HG02938 (cell line): ENCODE data around the gene KIF26A.

Experiments
- ATAC-seq: cut with Tn5 transposase; IDR thresholded peaks from one replicate; pipeline ENCODE4 v1.9.1; 2021; ENCODE audit warnings: mild to moderate bottlenecking, moderate library complexity; ENCODE audit not compliant: unreplicated experiment

The KIF26A gene

GRCh38 chr14:104112113-104112505, 26.3 kb upstream of the KIF26A start:
- ATAC-seq, result no peak

DNA sequence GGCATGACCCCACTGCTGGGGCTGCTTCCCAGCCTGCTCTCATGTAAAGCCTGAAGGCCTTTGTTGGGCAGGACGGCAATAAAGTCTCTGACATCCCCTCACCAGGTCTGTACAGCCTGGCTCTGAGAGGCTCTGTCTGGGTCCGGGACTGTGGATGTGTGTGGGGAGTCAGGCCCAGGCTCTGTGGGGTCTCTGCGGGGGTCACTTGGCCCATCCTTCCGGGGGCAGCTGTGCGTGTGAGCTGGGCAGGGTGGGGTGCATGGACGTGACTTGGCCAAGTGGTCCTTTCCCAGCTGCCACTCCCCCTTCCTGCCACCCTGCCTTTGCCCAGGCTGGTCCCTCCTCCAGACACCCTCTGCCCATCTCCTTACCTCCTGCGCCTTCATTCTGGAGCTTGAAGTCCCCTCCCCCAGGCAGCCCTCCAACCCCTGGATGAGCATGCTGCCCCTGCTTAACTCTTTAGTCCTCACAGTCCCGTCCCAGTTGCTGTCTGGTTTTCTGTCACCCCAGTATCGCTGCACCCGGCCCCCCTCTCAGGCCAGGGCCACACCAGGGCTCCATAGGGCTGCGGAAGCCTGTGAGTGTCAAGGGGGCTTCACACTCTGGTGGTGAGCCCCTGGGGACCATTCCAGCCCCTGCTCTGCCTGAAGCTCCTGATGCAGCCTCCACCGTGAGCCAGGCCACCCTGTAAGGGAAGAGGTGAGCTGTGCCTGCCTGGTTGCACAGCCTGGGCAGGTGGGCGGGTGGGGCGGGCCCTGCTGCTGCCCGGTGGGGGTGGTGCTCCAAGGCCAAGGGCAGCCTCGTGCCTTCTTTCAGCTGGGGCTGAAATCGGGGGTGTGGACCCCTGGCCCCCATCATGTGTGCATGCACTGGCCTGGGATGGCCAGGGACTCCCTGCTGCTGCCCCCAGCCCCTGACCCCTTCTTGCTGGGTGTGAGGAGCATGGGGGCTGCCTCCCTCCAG, 25.5 kb upstream of the KIF26A start:
- no peak for ATAC-seq

GRCh38 chr14:104113631-104114420, 24.6 kb upstream of the KIF26A start:
- ATAC-seq, result no peak

DNA sequence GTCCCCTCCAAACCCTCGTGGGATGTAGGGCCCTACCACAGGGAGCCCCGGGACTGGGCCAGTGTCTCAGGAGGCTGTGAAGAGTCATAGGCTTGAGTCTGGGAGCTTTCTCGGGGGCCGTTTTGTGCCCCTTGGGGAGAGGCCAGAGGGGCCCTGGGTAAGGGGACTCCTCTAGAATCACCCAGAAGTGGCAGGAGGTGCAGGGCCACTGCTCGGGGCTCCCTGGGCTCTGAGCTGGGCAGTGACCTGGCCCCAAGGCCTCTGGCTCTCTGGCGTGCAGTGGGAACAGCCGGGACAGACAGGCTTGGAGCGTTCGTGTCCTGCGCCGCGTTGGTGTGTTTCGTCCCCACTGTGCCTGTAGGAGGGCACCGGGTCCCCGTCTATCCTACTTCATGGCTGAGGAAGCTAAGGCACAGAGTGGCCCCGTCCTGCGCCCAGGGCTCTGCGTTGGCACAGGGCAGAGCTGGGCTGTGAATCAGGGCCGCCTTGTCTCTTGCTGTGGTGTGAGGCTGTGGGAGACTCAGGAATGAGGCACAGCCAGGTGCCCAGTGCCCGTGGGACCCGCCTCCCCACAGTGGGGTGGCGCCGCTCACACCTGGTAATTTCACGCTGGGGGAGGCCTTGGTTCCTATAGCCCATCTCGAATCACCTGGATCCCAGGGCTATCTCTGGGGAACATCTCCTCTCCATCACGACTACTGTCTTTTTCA, 23.8 kb upstream of the KIF26A start:
- no peak for ATAC-seq

DNA sequence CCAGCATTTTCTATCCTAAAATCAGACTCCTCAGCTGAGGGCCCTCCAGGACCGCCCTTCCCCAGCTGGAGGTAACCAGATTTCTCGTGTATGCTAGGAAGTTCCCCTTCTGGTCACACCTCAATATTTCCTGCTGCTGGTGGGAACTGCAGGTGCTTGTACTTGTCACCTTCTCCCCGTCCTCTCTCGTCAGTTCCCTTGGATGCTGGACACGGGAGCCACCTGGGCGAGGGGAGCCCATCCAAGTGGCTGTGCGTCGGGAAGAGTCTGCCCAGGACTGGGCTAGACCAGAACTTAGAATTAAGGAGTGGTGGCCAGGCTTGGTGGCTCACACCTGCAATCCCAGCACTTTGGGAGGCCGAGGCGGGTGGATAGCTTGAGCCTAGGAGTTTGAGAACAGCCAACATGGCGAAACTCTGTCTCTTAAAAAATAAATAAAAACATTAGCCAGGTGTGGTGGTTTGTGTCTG, 23.2 kb upstream of the KIF26A start:
- no peak for ATAC-seq

- ATAC-seq, result no peak
Measured at GRCh38 chr14:104115691-104116287, 22.6 kb upstream of the KIF26A start.

DNA sequence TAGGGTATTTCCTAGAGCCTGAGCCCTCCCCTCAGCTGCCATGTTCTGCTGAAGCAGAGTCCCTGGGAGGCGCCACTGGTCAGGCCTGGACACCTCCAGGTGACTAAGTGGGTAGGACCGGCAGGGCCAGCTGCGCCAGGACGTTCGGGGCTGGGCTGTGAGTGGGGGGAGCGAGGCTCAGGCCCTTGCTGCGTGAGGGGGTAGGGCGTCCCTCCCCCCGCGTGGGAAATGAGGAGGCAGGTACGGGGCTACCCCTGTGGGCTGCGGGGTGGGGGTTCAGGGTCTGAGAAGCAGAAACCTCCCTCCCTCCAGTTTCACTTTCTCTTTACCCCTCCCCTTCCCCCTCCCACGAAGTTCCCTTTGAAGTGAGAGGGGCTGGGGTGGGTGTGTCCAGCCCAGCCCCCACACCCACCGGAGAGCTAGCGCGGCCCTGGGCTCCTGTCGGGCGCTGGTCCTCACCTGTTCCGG, 22.1 kb upstream of the KIF26A start:
- ATAC-seq, result no peak

GRCh38 chr14:104116756-104117340, 21.5 kb upstream of the KIF26A start:
- ATAC-seq, result no peak

- no peak for ATAC-seq
Measured at GRCh38 chr14:104117341-104118005, 20.9 kb upstream of the KIF26A start.

GRCh38 chr14:104118006-104118844, 20.2 kb upstream of the KIF26A start:
- no peak for ATAC-seq

- ATAC-seq, result no peak
Measured at GRCh38 chr14:104119119-104119487, 19.3 kb upstream of the KIF26A start.

- ATAC-seq, result no peak
Measured at GRCh38 chr14:104119488-104120251, 18.7 kb upstream of the KIF26A start.

GRCh38 chr14:104120281-104120741, 18.1 kb upstream of the KIF26A start:
- ATAC-seq, result no peak

DNA sequence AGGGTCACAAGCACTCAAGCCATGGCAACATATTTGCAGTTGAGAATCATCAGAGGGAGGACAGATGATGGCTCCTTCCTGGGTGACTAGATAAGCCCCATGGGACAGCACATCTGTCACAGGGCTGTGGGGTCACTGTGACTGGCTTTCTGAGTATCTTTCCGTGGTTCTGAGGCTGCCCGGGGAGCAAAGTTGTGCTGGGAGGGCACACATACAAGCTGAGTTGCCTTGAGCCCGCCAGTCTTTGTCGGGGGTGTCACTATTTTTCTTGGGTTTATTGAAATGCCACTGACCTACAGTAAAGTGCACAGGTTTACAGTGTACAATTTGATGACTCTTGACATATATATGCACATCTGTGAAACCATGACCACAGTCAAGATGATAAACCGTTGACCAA, 17.2 kb upstream of the KIF26A start:
- ATAC-seq, result no peak

DNA sequence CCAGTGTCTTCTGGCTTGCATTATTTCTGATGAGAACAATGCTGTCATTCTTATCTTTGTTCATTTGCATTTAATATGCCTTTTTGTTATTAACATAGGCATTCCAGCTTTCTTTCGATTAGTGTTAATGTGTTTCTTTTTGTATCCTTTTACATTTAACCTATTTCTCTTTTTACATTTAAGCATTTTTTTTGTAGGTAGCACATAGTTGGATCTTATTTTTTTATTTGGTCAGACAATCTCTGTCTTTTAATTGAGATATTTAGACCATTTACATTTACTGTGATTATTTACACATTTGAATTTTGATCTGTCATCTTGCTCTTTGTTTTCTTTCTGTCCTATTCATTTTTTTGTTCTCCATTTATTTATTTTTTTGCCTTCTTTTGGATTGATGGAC, 14.5 kb upstream of the KIF26A start:
- ATAC-seq, result no peak

- ATAC-seq, result no peak
Measured at GRCh38 chr14:104125011-104125410, 13.4 kb upstream of the KIF26A start.

DNA sequence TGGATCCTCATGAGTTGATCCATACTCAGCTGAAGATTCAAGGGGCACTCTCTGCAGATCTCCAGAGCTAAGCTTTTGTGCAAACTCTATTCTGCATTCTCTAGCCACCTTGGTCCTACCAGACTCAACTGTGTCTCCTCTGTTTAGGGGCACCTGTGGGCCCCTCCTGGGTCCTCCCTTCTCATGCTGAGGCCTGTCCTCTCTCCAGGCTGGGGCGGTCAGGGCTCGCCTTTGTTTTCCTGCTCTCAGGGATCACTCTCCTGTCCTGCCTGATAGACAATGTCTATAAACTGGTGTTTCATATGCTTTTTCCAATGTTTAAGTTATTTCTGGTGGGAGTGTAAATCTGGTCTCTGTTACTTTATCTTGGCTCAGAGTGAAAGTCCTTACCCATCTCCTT, 11.6 kb upstream of the KIF26A start:
- ATAC-seq, result no peak

GRCh38 chr14:104128981-104129380, 9.4 kb upstream of the KIF26A start:
- ATAC-seq, result no peak
